GM18507 (cell line): ENCODE results near the gene THOC7.

Experiments used
- DNase-seq: peaks from one replicate; pipeline ENCODE4 v3.0.0; 2011; ENCODE audit warnings: low read depth; ENCODE audit not compliant: insufficient read length; ENCODE audit errors: extremely low spot score
- FAIRE-seq: peaks from 2 replicates; lab custom pipeline; 2011; peaks lifted over from hg19 to GRCh38; lab: Jason Lieb, UNC

The THOC7 gene

DNA sequence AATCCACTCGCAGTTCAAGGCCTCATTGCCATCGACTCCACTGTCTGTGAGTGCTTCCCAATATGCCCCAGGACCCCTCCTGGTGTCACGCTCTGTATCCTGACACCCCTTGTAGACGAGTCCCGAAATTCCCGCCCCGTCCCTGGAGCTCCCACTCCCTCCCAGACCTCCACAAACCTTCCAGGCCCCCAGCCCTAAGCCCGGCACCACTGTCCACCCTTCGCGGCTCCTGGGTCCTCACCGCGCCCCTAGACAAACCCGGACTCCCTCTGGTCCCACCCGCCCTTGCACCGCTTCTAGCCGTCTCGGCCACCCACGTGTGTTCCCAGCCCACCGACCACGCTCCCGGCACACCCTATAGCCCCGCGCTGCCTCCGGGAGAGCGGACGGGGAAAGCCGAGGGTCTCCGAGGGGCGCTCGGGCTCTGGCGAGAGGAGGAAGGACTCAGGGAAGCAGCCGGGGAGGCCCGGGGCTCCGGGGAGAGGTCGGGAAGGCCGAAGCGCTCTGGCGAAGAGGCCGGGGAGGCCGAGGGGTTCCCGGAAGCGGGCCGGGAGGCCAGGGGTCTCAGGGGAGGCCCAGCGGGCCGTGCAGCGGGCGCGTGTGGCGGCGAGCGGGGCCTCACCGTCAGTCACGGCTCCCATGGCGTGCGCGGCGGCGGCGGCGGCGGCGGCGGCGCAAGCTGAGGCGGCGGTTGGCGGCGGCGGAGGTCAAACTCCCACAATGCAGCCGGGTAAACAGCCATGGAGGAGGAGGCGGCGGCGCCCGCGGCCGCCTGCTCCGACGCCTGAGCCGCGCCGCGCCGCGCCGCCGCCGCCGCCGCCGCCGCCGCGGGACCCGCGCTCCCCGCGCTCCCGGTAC is at the start of gene THOC7, which contains the start of gene ATXN7:
THOC7 (minus strand) TSS at position 656 of the 858 bp plus-strand sequence; CDS start at position 641, 15 bp downstream.
ATXN7 (plus strand) TSS at position 718 of the 858 bp plus-strand sequence. CDS start 48,732 bp downstream, outside the sequence.
- peak; percentile 52 for DNase-seq
- no peak for FAIRE-seq

GRCh38 chr3:63912768-63913588 is 49.4 kb upstream of the THOC7 start:
- DNase-seq (peak; percentile 17), FAIRE-seq (peak; percentile 12)

DNA sequence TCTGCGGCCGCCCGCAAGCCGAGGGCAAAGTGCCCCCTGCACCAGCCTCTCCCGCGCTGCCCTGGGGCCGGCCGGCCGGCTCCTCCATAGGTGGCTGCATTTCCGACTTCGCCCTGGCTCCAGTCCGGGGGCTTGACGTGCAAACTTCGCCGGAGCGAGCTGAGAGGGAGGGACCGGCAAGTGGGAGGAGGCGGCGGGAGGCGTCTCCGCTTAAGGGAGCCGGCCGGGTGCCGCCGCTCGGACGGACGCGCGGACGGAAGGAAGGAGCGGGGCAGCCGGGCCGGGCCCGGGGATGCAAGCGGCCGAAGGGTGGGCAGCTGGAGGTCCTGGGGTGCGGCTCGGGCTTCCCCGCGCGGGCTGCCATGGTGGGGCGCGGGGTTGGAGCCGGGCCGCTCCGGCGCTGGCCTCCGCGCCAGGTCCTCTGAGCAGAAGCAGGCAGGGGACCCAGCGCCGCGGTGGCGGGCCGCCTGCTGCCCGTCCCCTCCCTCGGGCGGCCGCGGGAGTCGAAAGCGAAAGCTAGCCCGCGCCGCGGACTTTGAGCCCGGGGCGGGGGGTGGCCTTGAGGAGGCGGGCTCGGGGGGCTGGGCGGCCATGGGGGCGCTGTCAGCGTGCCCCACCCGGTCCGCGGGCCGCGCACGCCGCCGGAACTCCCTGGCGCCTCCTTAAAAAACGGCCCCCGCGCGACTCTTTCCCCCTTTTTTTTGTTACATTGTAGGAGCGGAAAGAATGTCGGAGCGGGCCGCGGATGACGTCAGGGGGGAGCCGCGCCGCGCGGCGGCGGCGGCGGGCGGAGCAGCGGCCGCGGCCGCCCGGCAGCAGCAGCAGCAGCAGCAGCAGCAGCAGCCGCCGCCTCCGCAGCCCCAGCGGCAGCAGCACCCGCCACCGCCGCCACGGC is 48.5 kb upstream of the THOC7 start, which contains the start of gene SCAANT1:
SCAANT1 (minus strand) TSS at position 511 of the 895 bp plus-strand sequence.
- FAIRE-seq (peak; percentile 68), DNase-seq (peak; percentile 57)

- DNase-seq (no peak), FAIRE-seq (no peak)
Measured at GRCh38 chr3:63911509-63911872, 47.9 kb upstream of the THOC7 start.

DNA sequence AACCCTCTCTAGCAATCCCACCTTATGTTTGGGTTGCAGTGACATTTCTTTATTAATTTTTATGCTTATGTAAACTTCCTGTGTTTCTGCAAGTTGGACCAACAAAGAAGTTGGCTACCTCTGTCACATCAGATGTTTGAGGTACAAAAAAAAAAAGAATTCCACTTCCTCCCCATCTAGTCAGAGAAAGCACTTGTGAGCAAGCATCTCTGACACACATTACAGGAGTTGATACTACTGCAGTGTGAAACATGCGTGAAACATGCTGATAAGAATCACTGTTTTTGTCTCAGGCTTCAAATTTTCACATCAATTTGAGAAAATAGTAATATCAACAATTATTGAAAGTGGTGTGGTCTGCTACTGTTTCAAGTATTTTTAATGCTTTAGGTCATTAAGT is 47.3 kb upstream of the THOC7 start:
- DNase-seq (no peak), FAIRE-seq (peak; percentile 12)

GRCh38 chr3:63910001-63910400 is 46.4 kb upstream of the THOC7 start:
- DNase-seq (no peak), FAIRE-seq (no peak)

GRCh38 chr3:63909431-63909830 is 45.8 kb upstream of the THOC7 start:
- no peak for FAIRE-seq

DNA sequence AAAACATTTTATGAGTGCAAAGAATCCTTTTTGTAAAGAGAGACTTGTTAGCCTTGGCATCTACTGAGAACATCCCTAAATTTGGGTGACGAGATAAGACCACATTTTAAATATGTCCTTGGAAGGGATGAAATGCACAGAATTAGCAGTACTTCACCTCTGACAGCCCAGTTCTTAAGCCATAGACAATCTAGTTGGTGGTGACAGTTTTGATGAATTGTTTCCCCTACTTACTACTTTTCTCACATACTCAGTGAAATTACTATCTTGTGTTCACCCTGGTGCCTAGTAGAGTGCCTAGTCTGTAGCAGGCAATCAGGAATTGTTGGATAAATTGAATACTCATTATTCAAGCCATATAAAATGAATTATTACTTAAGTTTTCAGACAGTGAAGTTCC is 45.2 kb upstream of the THOC7 start:
- FAIRE-seq = no peak
- no peak for DNase-seq

More at GRCh38 chr3:63909431-63909830, 45.8 kb upstream of the THOC7 start:
- DNase-seq = no peak

GRCh38 chr3:63908081-63908736 is 44.6 kb upstream of the THOC7 start:
- FAIRE-seq (no peak), DNase-seq (no peak)

- no peak for FAIRE-seq
- DNase-seq = no peak
Measured at GRCh38 chr3:63905731-63906620, 42.4 kb upstream of the THOC7 start.

GRCh38 chr3:63900459-63900858 is 36.9 kb upstream of the THOC7 start:
- DNase-seq = no peak
- no peak for FAIRE-seq

DNA sequence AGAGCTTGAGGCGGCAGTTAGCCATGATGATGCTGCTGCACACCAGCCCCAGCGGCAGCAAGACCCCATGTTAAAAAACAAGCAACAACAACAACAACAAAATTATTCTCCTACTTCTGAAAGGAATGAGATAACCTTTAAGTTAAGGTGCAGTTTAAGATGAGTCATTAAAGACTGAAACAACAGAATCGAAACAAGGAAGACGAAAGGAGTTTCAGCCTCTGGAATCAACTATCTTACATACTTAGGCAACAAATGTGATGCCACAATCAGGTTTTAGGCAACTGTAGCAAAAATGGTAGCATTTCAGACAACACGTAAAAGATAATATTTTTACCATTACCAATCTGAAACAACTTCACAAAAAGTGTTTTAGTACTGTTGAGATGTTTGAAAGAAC is 36.4 kb upstream of the THOC7 start:
- FAIRE-seq = no peak

GRCh38 chr3:63896332-63897030 is 32.9 kb upstream of the THOC7 start:
- FAIRE-seq = peak; percentile 67

More for the DNA sequence above, 36.4 kb upstream of the THOC7 start:
- DNase-seq = no peak

DNA sequence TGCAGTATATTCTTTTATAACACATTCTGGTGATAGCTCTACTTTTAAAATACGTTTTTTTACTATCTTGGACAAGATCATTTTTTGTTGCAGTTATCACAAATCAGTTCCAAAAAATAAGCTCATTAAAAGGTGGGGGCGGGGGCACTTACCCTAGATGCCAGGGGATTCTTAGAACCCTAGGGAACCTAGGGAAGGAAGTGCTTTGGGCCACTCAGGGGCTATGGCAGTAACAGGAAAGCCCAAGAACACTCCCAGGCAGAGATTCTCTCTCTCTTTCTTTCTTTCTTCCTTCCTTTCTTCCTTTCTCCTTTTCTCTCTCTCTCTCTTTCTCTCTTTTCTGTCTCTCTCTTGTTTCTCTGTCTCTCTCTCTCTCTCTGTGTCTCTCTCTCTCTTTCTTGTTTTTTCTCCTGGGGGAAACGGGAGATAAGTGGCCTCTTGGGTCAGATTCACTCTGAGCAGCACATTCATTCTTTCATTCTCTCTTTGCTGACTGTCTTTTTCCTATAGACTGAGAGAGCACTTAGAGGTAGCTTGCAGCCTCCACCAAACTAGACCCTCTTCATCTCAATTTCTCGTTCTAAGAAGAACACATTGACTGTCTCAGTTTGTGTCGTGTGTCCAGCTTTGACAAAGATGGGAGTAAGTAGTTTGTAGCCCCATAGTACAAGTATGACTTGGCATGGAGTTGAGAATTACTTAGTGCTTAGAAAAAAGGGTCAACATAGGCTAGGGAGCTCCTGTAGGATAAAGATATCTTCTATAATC is 32.0 kb upstream of the THOC7 start:
- no peak for DNase-seq
- FAIRE-seq = peak; percentile 53

More at GRCh38 chr3:63896332-63897030, 32.9 kb upstream of the THOC7 start:
- no peak for DNase-seq

GRCh38 chr3:63892773-63893352 is 29.3 kb upstream of the THOC7 start:
- FAIRE-seq (no peak), DNase-seq (no peak)

- FAIRE-seq = no peak
- DNase-seq = no peak
Measured at GRCh38 chr3:63891518-63891917, 27.9 kb upstream of the THOC7 start.
